Astrocyte (in vitro differentiated cells and primary cell): ENCODE data around the gene MPV17. TPM values are rescaled to one million over a fixed set of nuclear protein-coding genes. Genes with fewer than 3 reads are reported as not detected.
A peak's percentile ranks its signal among the peaks of the same experiment; 100 is the strongest.

Experiments used
- DNase-seq: peaks from one replicate; pipeline ENCODE4 v3.0.0-alpha.2; 2010; ENCODE audit warnings: low read depth
- FAIRE-seq: peaks from 2 replicates; lab custom pipeline; 2011; peaks lifted over from hg19 to GRCh38; lab: Jason Lieb, UNC
- H2AFZ ChIP-seq: 2 replicates; pipeline ENCODE4 v1.6.0; 2012; ENCODE audit warnings: low read depth, low read length, inconsistent platforms
- H3K27ac ChIP-seq: 2 replicates; pipeline ENCODE4 v1.5.1; 2011; ENCODE audit warnings: low read depth, low read length, inconsistent platforms
- H3K27me3 ChIP-seq: 2 replicates; pipeline ENCODE4 v1.6.0; 2011; ENCODE audit warnings: low read length, inconsistent platforms; ENCODE audit not compliant: insufficient read depth
- H3K36me3 ChIP-seq: 2 replicates; pipeline ENCODE4 v1.5.1; 2011; ENCODE audit warnings: low read length, inconsistent platforms; ENCODE audit not compliant: insufficient read depth
- H3K4me1 ChIP-seq: 2 replicates; pipeline ENCODE4 v1.5.1; 2011; ENCODE audit warnings: low read length, inconsistent platforms; ENCODE audit not compliant: insufficient read depth
- H3K4me2 ChIP-seq: 2 replicates; pipeline ENCODE4 v1.6.0; 2012; ENCODE audit warnings: low read length, inconsistent platforms
- H3K4me3 ChIP-seq: 2 replicates; pipeline ENCODE4 v1.5.1; 2011; ENCODE audit warnings: low read depth, mild to moderate bottlenecking, low read length, inconsistent platforms; ENCODE audit not compliant: insufficient read depth
- H3K79me2 ChIP-seq: 2 replicates; pipeline ENCODE4 v1.6.0; 2012; ENCODE audit warnings: mild to moderate bottlenecking, low read length, inconsistent platforms; ENCODE audit not compliant: insufficient read depth
- H3K9ac ChIP-seq: 2 replicates; pipeline ENCODE4 v1.6.0; 2012; ENCODE audit warnings: mild to moderate bottlenecking, low read length, inconsistent platforms
- H3K9me3 ChIP-seq: 2 replicates; pipeline ENCODE4 v1.5.1; 2012; ENCODE audit warnings: low read depth, mild to moderate bottlenecking, low read length, inconsistent platforms; ENCODE audit not compliant: insufficient read depth
- H4K20me1 ChIP-seq: 2 replicates; pipeline ENCODE4 v1.6.0; 2012; ENCODE audit warnings: low read length, inconsistent platforms; ENCODE audit not compliant: insufficient read depth
- H3K27ac Mint-ChIP-seq: one replicate; pipeline ENCODE4 v1.8.0; 2021; ENCODE audit warnings: mild to moderate bottlenecking, mixed read lengths; ENCODE audit not compliant: unreplicated experiment
- H3K27me3 Mint-ChIP-seq: one replicate; pipeline ENCODE4 v1.8.0; 2021; ENCODE audit warnings: low read depth, mixed read lengths; ENCODE audit not compliant: unreplicated experiment
- H3K36me3 Mint-ChIP-seq: one replicate; pipeline ENCODE4 v1.8.0; 2021; ENCODE audit warnings: low read depth, mixed read lengths; ENCODE audit not compliant: unreplicated experiment
- H3K4me1 Mint-ChIP-seq: one replicate; pipeline ENCODE4 v1.8.0; 2021; ENCODE audit warnings: low read depth, mixed read lengths; ENCODE audit not compliant: unreplicated experiment
- H3K4me3 Mint-ChIP-seq: one replicate; pipeline ENCODE4 v1.8.0; 2021; ENCODE audit warnings: mild to moderate bottlenecking, moderate library complexity, mixed read lengths; ENCODE audit not compliant: unreplicated experiment
- H3K9me3 Mint-ChIP-seq: one replicate; pipeline ENCODE4 v1.8.0; 2021; ENCODE audit warnings: mild to moderate bottlenecking, mixed read lengths; ENCODE audit not compliant: unreplicated experiment
- CTCF ChIP-seq: IDR thresholded peaks from 2 replicates; pipeline ENCODE4 v1.5.1; 2011; ENCODE audit warnings: low read depth, mild to moderate bottlenecking, inconsistent platforms, low read length, moderate library complexity; ENCODE audit not compliant: insufficient read depth
- EZH2 ChIP-seq: IDR thresholded peaks from 2 replicates; pipeline ENCODE4 v1.6.1; 2012; ENCODE audit warnings: mild to moderate bottlenecking, low read length, inconsistent platforms; ENCODE audit not compliant: insufficient read depth
- total RNA-seq: library from RNA; stranded (reverse); gene quantifications from 2 replicates; pipeline ENCODE4 v1.2.1, GENCODE V29; 2021

The MPV17 gene
- total RNA-seq, 1 donor from 2014 or later, result 54.0 TPM

- H3K9ac ChIP-seq, result no peak overlapping the region
- peaks cover 6% of the 10 kb centered on the region for H3K4me1 ChIP-seq
- Mint-ChIP-seq H3K9me3 (peaks cover 3% of the 10 kb centered on the region), H3K27me3 (peaks cover 51% of the 10 kb centered on the region), H3K36me3 (no peaks in the 10 kb centered on the region), H3K4me1 (peaks cover 3% of the 10 kb centered on the region), H3K4me3 (peak overlapping the region; percentile 72), H3K27ac (no peak overlapping the region)
- H4K20me1 ChIP-seq, result peaks cover 14% of the 10 kb centered on the region
- no peak overlapping the region for H3K27ac ChIP-seq
- peak overlapping the region; percentile 79 for H3K4me2 ChIP-seq
- H3K27me3 ChIP-seq, result peaks cover 62% of the 10 kb centered on the region
- DNase-seq (no peak), FAIRE-seq (no peak)
- H3K79me2 ChIP-seq, result no peaks in the 10 kb centered on the region
- no peak overlapping the region for H3K4me3 ChIP-seq
- no peak for TF ChIP-seq EZH2
- no peak for TF ChIP-seq CTCF
- no peak overlapping the region for H2AFZ ChIP-seq
- H3K9me3 ChIP-seq, result peaks cover 2% of the 10 kb centered on the region
- H3K36me3 ChIP-seq, result no peaks in the 10 kb centered on the region
Measured at GRCh38 chr2:27261926-27262298, 61.0 kb downstream of the MPV17 start.

- H3K27me3 ChIP-seq, result peaks cover 61% of the 10 kb centered on the region
- H3K27ac ChIP-seq, result no peak overlapping the region
- peaks cover 6% of the 10 kb centered on the region for H3K4me1 ChIP-seq
- no peaks in the 10 kb centered on the region for H3K36me3 ChIP-seq
- peaks cover 14% of the 10 kb centered on the region for H4K20me1 ChIP-seq
- H2AFZ ChIP-seq, result no peak overlapping the region
- TF ChIP-seq CTCF (no peak), EZH2 (no peak)
- H3K4me2 ChIP-seq, result no peak overlapping the region
- no peak overlapping the region for H3K9ac ChIP-seq
- FAIRE-seq (no peak), DNase-seq (no peak)
- Mint-ChIP-seq H3K27ac (no peak overlapping the region), H3K4me3 (peak overlapping the region; percentile 72), H3K9me3 (peaks cover 3% of the 10 kb centered on the region), H3K4me1 (peaks cover 3% of the 10 kb centered on the region), H3K27me3 (peaks cover 56% of the 10 kb centered on the region), H3K36me3 (no peaks in the 10 kb centered on the region)
- no peaks in the 10 kb centered on the region for H3K79me2 ChIP-seq
- peaks cover 2% of the 10 kb centered on the region for H3K9me3 ChIP-seq
- H3K4me3 ChIP-seq, result no peak overlapping the region
Measured at GRCh38 chr2:27261241-27261925, 61.5 kb downstream of the MPV17 start.

Other genes starting within 250 kb of the MPV17 start
- 0.95 and 1.2 TPM in 2 replicates for gene EMILIN1, start 244.5 kb downstream of the MPV17 start, total RNA-seq
- gene KHK, start 236.3 kb downstream of the MPV17 start, total RNA-seq, result 0.94 and 0.95 TPM in 2 replicates
- gene CGREF1, start 204.0 kb downstream of the MPV17 start, total RNA-seq, result 1.8 and 3.0 TPM in 2 replicates
- gene ABHD1, start 199.3 kb downstream of the MPV17 start, total RNA-seq, result not detected in 2 replicates
- 48.9 and 49.2 TPM in 2 replicates for gene PREB, start 188.5 kb downstream of the MPV17 start, total RNA-seq
- not detected in 2 replicates for gene PRR30, start 183.7 kb downstream of the MPV17 start, total RNA-seq
- gene TCF23, start 174.1 kb downstream of the MPV17 start, total RNA-seq, result not detected in 2 replicates
- gene ATRAID, start 111.1 kb downstream of the MPV17 start, total RNA-seq, result 62.9 and 66.9 TPM in 2 replicates
- gene SLC5A6, start 110.8 kb downstream of the MPV17 start, total RNA-seq, result 43.9 and 54.0 TPM in 2 replicates
- gene CAD, start 105.7 kb downstream of the MPV17 start, total RNA-seq, result 50.7 and 51.2 TPM in 2 replicates
- 0.16 and 0.34 TPM in 2 replicates for gene SLC30A3, start 60.0 kb downstream of the MPV17 start, total RNA-seq
- gene DNAJC5G, start 47.7 kb downstream of the MPV17 start, total RNA-seq, result not detected in 2 replicates
- not detected in 2 replicates for gene TRIM54, start 40.7 kb downstream of the MPV17 start, total RNA-seq
- 1.1 and 1.5 TPM in 2 replicates for gene UCN, start 14.7 kb downstream of the MPV17 start, total RNA-seq
- gene GTF3C2, start 33.7 kb upstream of the MPV17 start, total RNA-seq, result 52.9 and 61.3 TPM in 2 replicates
- 43.3 and 47.3 TPM in 2 replicates for gene EIF2B4, start 47.2 kb upstream of the MPV17 start, total RNA-seq
- 69.9 and 86.6 TPM in 2 replicates for gene SNX17, start 47.5 kb upstream of the MPV17 start, total RNA-seq
- gene ZNF513, start 57.6 kb upstream of the MPV17 start, total RNA-seq, result 13.5 and 13.7 TPM in 2 replicates
- 77.3 and 79.0 TPM in 2 replicates for gene PPM1G, start 86.5 kb upstream of the MPV17 start, total RNA-seq
- 119 and 127 TPM in 2 replicates for gene NRBP1, start 105.5 kb upstream of the MPV17 start, total RNA-seq
- 1.4 and 1.9 TPM in 2 replicates for gene KRTCAP3, start 119.3 kb upstream of the MPV17 start, total RNA-seq
- gene IFT172, start 166.6 kb upstream of the MPV17 start, total RNA-seq, result 15.4 and 17.6 TPM in 2 replicates
- 6.9 and 7.3 TPM in 2 replicates for gene FNDC4, start 172.1 kb upstream of the MPV17 start, total RNA-seq
- not detected in 2 replicates for gene GCKR, start 173.7 kb upstream of the MPV17 start, total RNA-seq